Stimulated activated CD4-positive, alpha-beta T cell treated with anti-CD3 and anti-CD28 coated beads, TNF-alpha, amount 100 ng/mL, for 4 hours (primary cell): ENCODE results near the gene CFAP69.
"Not testable (repeated sequence)": the region's sequence is repeated elsewhere in the genome, so short reads cannot be mapped to it uniquely, and the experiment has no call there.

ENCODE experiments used
- DNase-seq, 3 experiments: peaks; one replicate each; pipeline ENCODE4 v3.0.0-alpha.2; 2020; ENCODE audit warnings: low read depth in 3 of 3

The CFAP69 gene

DNA sequence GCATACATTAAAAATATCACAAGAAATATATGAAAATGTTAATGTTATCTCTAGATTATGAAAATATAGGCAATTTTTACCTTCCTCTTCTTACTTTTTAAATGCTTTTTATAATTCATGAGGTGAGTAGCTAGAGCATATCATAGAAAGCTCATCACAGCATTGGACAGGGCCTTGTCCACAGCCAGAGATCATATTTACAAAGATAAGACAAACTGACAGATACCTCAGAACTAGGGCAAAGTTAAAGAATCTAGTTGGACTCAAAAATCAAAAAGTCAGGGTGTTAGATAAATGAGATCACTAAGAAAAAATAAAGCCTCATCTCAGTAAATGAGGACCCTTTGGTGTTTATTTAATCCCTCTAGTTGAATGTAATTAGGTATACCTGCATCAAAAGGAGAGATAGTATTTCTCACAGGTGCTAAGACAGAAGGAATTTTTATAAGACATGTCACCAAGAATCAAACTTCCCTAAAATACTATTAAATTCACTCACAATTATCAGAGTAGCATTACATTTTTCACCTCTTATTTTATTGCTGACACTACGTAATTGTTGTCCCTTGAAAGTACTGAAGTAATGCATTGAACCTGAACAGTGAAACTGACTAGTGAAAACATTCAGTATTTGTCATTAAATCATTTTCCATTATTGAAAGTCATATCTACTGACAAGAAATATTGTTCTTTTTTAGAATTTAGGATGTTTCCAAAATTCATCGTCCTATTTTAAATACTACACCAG, 25.6 kb downstream of the CFAP69 start:
- DNase-seq = no peak

DNA sequence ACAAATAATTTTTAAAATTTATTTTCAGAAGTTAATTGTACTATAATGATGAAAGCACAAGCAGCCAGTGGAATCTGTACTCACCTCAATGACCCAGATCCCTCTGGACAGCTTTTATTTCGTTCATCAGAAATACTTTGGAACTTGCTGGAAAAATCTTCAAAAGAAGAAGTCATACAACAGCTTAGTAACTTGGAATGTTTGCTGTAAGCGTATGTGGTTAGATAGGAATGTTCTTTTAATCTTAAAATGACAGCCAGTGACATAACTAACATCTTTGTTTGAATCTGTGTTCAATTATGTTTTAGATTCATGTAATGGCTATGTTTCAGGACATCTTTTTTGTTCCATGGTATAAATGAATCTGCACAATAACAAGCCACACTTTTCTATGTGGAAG, 26.8 kb downstream of the CFAP69 start:
- DNase-seq = no peak

GRCh38 chr7:90272242-90272641, 27.3 kb downstream of the CFAP69 start:
- no peak for DNase-seq

- DNase-seq = no peak
These were observed 29.2 kb downstream of the CFAP69 start for GRCh38 chr7:90274161-90274560.

DNA sequence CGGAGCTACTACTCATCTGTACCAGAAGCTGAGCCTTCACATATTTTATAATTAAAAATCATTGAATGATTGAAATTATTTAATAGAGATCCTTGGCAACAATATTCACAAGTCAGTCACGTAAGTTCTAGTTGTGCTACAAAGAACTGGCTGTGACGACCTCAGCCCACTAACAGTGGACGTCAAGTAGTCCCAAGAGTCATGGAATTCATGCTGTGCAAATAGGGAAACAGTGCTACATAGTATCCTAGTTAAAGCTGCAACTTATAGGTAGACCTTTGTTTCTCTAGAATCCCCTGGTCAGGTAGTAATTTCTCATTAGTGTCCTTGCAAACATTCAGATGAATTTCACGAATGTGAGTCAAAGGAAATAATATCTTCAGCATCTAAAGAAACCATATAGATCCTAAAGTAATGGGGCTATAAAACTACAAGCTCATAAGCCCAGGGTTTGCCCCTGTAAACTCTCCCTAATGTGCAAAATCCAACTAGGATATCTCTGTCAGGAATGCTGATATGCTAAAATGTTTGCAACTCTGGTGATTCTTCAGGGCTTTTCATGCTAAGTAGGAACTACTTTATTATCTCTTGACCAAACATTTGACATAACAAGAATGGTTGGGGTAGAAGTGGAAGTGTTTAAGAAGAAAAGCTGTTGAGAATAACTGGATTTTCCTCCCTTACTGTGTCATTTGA, 31.2 kb downstream of the CFAP69 start:
- no peak for DNase-seq

GRCh38 chr7:90288154-90288553, 43.2 kb downstream of the CFAP69 start:
- DNase-seq = no peak

- DNase-seq = no peak
These were observed 45.5 kb downstream of the CFAP69 start for GRCh38 chr7:90290244-90291113.

GRCh38 chr7:90298145-90299038, 53.4 kb downstream of the CFAP69 start:
- no peak for DNase-seq

- no peak for DNase-seq
These were observed 58.3 kb downstream of the CFAP69 start for GRCh38 chr7:90303241-90303640.

GRCh38 chr7:90309872-90310271, 64.9 kb downstream of the CFAP69 start:
- no peak for DNase-seq

GRCh38 chr7:90311175-90311574, 66.2 kb downstream of the CFAP69 start:
- no peak for DNase-seq

GRCh38 chr7:90312745-90313144, 67.8 kb downstream of the CFAP69 start:
- no peak for DNase-seq

DNA sequence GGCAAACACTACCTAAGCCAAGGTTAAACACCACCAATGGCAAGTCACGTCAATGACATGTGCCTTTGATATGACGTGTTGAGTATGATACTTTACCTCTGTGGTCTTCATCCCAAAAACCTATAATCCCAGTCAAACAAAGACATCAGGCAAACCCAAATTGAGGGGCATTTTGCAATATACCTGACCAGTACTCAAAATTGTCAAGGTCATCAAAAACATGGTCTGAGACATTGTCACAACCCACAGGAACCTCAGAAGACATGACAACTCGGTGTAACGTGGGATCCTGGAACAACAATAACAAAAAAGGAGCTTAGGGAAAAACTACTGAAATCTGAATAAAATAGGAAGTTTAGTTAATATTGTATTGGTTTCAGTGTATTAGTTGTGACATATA, 68.9 kb downstream of the CFAP69 start:
- DNase-seq = no peak

DNA sequence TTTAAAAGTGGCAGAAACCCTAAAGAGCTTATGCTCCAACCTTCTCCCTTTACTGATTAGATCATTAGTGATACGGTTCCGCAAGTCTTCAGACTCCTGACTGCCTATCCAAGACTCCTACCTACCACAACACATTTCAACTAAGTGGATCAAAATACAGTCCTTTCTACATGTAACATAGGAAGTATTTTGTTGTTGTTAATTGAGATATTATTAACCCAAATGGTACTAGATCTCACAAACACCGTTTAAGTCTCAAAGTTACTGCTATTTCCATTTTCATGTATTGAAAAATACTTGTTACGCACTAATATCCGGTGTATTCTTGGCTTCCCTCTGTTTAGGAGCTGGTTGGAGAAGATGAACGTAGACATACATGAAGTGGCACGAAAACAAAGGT, 75.0 kb downstream of the CFAP69 start:
- DNase-seq = no peak

- no peak for DNase-seq
These were observed 75.4 kb downstream of the CFAP69 start for GRCh38 chr7:90320418-90320800.

- no peak for DNase-seq
These were observed 76.0 kb downstream of the CFAP69 start, which contains the start of gene FAM237B for GRCh38 chr7:90320801-90321494. FAM237B (minus strand) TSS chr7:90321304; CDS start chr7:90319748, 1,556 bp downstream.

DNA sequence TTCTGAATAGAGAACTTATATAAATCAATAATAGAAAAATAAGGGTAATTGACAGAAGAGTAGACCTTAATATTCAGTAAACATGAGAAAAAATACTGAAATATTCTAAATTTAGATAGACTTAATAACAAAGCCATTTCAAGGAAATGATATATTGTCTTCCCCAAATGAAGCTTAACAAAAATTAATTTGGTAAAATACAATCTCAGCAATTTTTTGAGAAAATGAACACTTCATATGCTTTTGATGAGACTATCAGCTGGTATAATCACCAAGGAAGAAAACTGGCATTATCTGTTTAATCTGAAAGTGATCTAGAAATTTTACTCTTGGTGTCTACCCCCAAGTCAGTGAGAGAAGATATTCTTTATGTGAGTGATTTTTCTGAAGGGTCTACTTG, 77.9 kb downstream of the CFAP69 start:
- DNase-seq = no peak

DNA sequence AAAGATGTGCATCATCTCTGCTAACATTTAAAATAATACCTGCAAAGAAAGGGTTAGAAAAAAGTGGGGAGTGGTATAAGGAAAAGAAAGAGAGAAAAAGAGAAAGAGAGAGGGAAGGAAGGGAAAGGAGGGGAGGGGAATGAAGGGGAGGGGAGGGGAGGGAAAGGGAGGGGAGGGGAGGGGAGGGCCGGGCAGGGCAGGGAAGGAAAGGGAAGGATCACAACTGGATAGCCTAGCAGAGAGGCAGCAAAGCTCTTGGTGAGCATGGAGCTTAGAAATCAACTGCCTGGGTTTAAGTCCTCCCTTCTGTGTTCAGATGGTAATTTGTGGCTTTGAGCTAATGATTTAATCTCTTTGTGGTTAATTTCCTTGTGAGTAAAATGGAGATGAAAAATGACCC, 81.5 kb downstream of the CFAP69 start:
- DNase-seq = no peak

DNA sequence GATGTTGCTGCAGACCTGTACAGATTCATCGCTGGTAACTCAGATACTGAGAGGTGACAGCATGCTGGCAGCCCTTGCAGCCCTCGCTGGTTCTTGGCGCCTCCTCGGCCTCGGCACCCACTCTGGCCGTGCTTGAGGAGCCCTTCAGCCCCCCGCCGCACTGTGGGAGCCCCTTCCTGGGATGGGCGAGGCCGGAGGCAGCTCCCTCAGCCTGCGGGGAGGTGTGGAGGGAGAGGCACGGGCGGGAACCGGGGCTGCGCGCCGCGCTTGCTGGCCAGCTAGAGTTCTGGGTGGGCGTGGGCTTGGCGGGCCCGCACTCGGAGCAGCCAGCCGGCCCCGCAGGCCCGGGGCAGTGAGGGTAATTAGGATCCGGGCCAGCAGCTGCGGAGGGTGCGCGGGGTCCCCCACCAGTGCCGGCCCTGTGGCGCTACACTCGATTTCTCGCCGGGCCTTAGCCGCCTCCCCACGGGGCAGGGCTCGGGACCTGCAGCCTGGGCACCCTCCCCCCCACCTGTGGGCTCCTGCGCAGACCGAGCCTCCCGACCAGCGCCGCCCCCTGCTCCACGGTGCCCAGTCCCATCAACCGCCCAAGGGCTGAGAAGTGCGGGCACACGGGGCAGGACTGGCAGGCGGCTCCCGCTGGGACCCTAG, 89.3 kb downstream of the CFAP69 start:
- DNase-seq = no peak

DNA sequence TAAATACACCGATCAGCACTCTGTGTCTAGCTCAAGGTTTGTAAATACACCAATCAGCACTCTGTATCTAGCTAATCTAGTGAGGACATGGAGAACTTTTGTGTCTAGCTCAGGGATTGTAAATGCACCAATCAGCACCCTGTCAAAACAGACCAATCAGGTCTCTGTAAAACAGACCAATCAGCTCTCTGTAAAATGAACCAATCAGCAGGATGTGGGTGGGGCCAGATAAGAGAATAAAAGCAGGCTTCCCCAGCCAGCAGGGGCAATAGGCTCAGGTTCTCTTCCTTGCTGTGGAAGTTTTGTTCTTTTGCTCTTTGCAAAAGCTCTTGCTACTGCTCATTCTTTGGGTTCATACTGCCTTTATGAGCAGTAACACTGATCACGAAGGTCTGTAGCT, 90.0 kb downstream of the CFAP69 start:
- DNase-seq = not testable (repeated sequence)
